ENCODE data around the gene B3GNT9. TPM values are rescaled to one million over a fixed set of nuclear protein-coding genes. Genes with fewer than 3 reads are reported as not detected.

B3GNT9 gene
- total RNA-seq, 4 donors from 2014 or later = 1.5 to 69.1 (median 5.5) TPM

- Histone ChIP-seq H3K27ac (peak overlapping the region; percentile 11 to 72 (median 58)), H3K9me3 (no peaks in the 10 kb centered on the region), H3K27me3 (peaks cover 56% of the 10 kb centered on the region), H3K4me1 (peaks cover 15 to 61% (median 45%) of the 10 kb centered on the region in 4 donors), H3K4me3 (peak overlapping the region in 2 of 4 donors; percentile 29 to 38), H3K36me3 (no peaks in the 10 kb centered on the region)
- DNase-seq = no peak
- 2% methylated on average over 28 of the region's 34 CpGs; no CpG with 5 or more reads in 1 of the 2 donors for WGBS, 2 donors (ENCODE audit: low coverage in 1 of 2)
- no peak for TF ChIP-seq EP300 (IDR thresholded peaks at IDR 0.05; ENCODE audit: low read depth)
- no peak for TF ChIP-seq CTCF (IDR thresholded peaks at IDR 0.05)
- no peak for TF ChIP-seq POLR2A (IDR thresholded peaks at IDR 0.05)
- no peak for TF ChIP-seq POLR2AphosphoS5 (IDR thresholded peaks at IDR 0.05)
- in situ Hi-C loops (cut with MboI; ENCODE audit: low pct_ligation_motif_present in 1 of 4, low pct_unique_long_range_greater_than_20kb in 1 of 4, low sequenced_read_pairs in 3 of 4) (loop anchor here in 2 of 4 donors (25.0 kb wide), 2 partner anchors 177 to 202 kb away; partner anchors contain the start of genes CES3 (in 1 of the 2) and CES4A (in 1 of the 2)), intact Hi-C loops (cut with DNase I; ENCODE audit: low total_unique reads) (no loop called here)
Observed at GRCh38 chr16:67163999-67164558, 13.3 kb upstream of the B3GNT9 start.

- TF ChIP-seq POLR2AphosphoS5 (IDR thresholded peaks at IDR 0.05) (peak in 1 of 3 donors; percentile 41), EP300 (IDR thresholded peaks at IDR 0.05; ENCODE audit: low read depth) (no peak), POLR2A (IDR thresholded peaks at IDR 0.05) (no peak), CTCF (IDR thresholded peaks at IDR 0.05) (no peak)
- DNase-seq = no peak
- H3K4me1 ChIP-seq = peaks cover 15 to 67% (median 49%) of the 10 kb centered on the region in 4 donors
- intact Hi-C loops (cut with DNase I; ENCODE audit: low total_unique reads) = no loop called here
- 38% methylated on average over 82 of the region's 99 CpGs; no CpG with 5 or more reads in 1 of the 2 donors for WGBS, 2 donors (ENCODE audit: low coverage in 1 of 2)
- in situ Hi-C loops (cut with MboI; ENCODE audit: low pct_ligation_motif_present in 1 of 4, low pct_unique_long_range_greater_than_20kb in 1 of 4, low sequenced_read_pairs in 3 of 4) = loop anchor here in 2 of 4 donors (25.0 kb wide), 2 partner anchors 176 to 201 kb away; partner anchors contain the start of genes CES3 (in 1 of the 2) and CES4A (in 1 of the 2)
- H3K27me3 ChIP-seq = peaks cover 56% of the 10 kb centered on the region
- H3K27ac ChIP-seq = peak overlapping the region; percentile 11 to 72 (median 58)
- H3K4me3 ChIP-seq = peak overlapping the region in 2 of 4 donors; percentile 29 to 38
- no peaks in the 10 kb centered on the region for H3K9me3 ChIP-seq
- H3K36me3 ChIP-seq = no peaks in the 10 kb centered on the region
Observed at GRCh38 chr16:67163164-67163998, 12.6 kb upstream of the B3GNT9 start.

GRCh38 chr16:67162506-67163163 lies 11.8 kb upstream of the B3GNT9 start:
- Histone ChIP-seq H3K27me3 (peaks cover 56% of the 10 kb centered on the region), H3K9me3 (no peaks in the 10 kb centered on the region), H3K27ac (peak overlapping the region; percentile 11 to 72 (median 58)), H3K36me3 (no peaks in the 10 kb centered on the region), H3K4me3 (peak overlapping the region in 2 of 4 donors; percentile 29 to 38), H3K4me1 (peaks cover 15 to 73% (median 52%) of the 10 kb centered on the region in 4 donors)
- intact Hi-C loops (cut with DNase I; ENCODE audit: low total_unique reads) (no loop called here), in situ Hi-C loops (cut with MboI; ENCODE audit: low pct_ligation_motif_present in 1 of 4, low pct_unique_long_range_greater_than_20kb in 1 of 4, low sequenced_read_pairs in 3 of 4) (loop anchor here in 2 of 4 donors (25.0 kb wide), 2 partner anchors 175 to 200 kb away; partner anchors contain the start of genes CES3 (in 1 of the 2) and CES4A (in 1 of the 2))
- no peak for DNase-seq
- no peak for TF ChIP-seq CTCF (IDR thresholded peaks at IDR 0.05)
- no peak for TF ChIP-seq POLR2AphosphoS5 (IDR thresholded peaks at IDR 0.05)
- TF ChIP-seq POLR2A (IDR thresholded peaks at IDR 0.05) = no peak
- no peak for TF ChIP-seq EP300 (IDR thresholded peaks at IDR 0.05; ENCODE audit: low read depth)
- 55% methylated on average over 44 of the region's 44 CpGs; no CpG with 5 or more reads in 1 of the 2 donors for WGBS, 2 donors (ENCODE audit: low coverage in 1 of 2)

All from transverse colon (tissue), 4 donors.